ENCODE results near the gene YIPF2. TPM values are rescaled to one million over a fixed set of nuclear protein-coding genes. Genes with fewer than 3 reads are reported as not detected.

YIPF2 gene
- total RNA-seq, 1 donor from 2014 or later = 68.4 TPM

- Mint-ChIP-seq H3K4me3 (ENCODE audit: unreplicated experiment) (no peak overlapping the region), H3K9me3 (ENCODE audit: unreplicated experiment) (no peaks in the 10 kb centered on the region), H3K4me1 (ENCODE audit: unreplicated experiment) (peaks cover 16% of the 10 kb centered on the region), H3K27ac (ENCODE audit: unreplicated experiment) (peak overlapping the region; percentile 47), H3K36me3 (ENCODE audit: unreplicated experiment) (peaks cover 17% of the 10 kb centered on the region), H3K27me3 (ENCODE audit: unreplicated experiment) (no peaks in the 10 kb centered on the region)
- no peak for DNase-seq (ENCODE audit: extremely low spot score, unreplicated experiment)
- TF ChIP-seq CTCF (IDR thresholded peaks at IDR 0.05) = peak; percentile 19
Measured at GRCh38 chr19:10915130-10916091, 13.0 kb downstream of the YIPF2 start.

- Mint-ChIP-seq H3K9me3 (ENCODE audit: unreplicated experiment) (no peaks in the 10 kb centered on the region), H3K4me3 (ENCODE audit: unreplicated experiment) (no peak overlapping the region), H3K4me1 (ENCODE audit: unreplicated experiment) (peaks cover 16% of the 10 kb centered on the region), H3K36me3 (ENCODE audit: unreplicated experiment) (peaks cover 20% of the 10 kb centered on the region), H3K27ac (ENCODE audit: unreplicated experiment) (no peak overlapping the region), H3K27me3 (ENCODE audit: unreplicated experiment) (no peaks in the 10 kb centered on the region)
- no peak for TF ChIP-seq CTCF (IDR thresholded peaks at IDR 0.05)
- DNase-seq (ENCODE audit: extremely low spot score, unreplicated experiment) = no peak
Measured at GRCh38 chr19:10913716-10914340, 14.6 kb downstream of the YIPF2 start.

GRCh38 chr19:10912619-10913018 lies 15.8 kb downstream of the YIPF2 start:
- no peak for DNase-seq (ENCODE audit: extremely low spot score, unreplicated experiment)
- Mint-ChIP-seq H3K4me3 (ENCODE audit: unreplicated experiment) (no peak overlapping the region), H3K36me3 (ENCODE audit: unreplicated experiment) (peaks cover 29% of the 10 kb centered on the region), H3K4me1 (ENCODE audit: unreplicated experiment) (peaks cover 16% of the 10 kb centered on the region), H3K27ac (ENCODE audit: unreplicated experiment) (no peak overlapping the region), H3K27me3 (ENCODE audit: unreplicated experiment) (no peaks in the 10 kb centered on the region), H3K9me3 (ENCODE audit: unreplicated experiment) (no peaks in the 10 kb centered on the region)
- TF ChIP-seq CTCF (IDR thresholded peaks at IDR 0.05) = no peak

- H3K4me3 Mint-ChIP-seq (ENCODE audit: unreplicated experiment) = no peak overlapping the region
- peaks cover 16% of the 10 kb centered on the region for H3K4me1 Mint-ChIP-seq (ENCODE audit: unreplicated experiment)
- TF ChIP-seq CTCF (IDR thresholded peaks at IDR 0.05) = no peak
- H3K9me3 Mint-ChIP-seq (ENCODE audit: unreplicated experiment) = no peaks in the 10 kb centered on the region
- no peak for DNase-seq (ENCODE audit: extremely low spot score, unreplicated experiment)
- no peaks in the 10 kb centered on the region for H3K27me3 Mint-ChIP-seq (ENCODE audit: unreplicated experiment)
- H3K27ac Mint-ChIP-seq (ENCODE audit: unreplicated experiment) = no peak overlapping the region
- peaks cover 29% of the 10 kb centered on the region for H3K36me3 Mint-ChIP-seq (ENCODE audit: unreplicated experiment)
Measured at GRCh38 chr19:10911579-10912363, 16.7 kb downstream of the YIPF2 start.
